Effector memory CD8-positive, alpha-beta T cell (primary cell): ENCODE data around the gene ADAMTS2.

Experiments used
- ATAC-seq: fragments of 150-1000 bp; cut with Tn5 transposase; replicated peaks from 2 replicates; pipeline ENCODE4 v1.10.0; 2021; ENCODE audit warnings: mild to moderate bottlenecking, moderate library complexity
- DNase-seq, 3 experiments: peaks; one replicate each; pipeline ENCODE4 v3.0.0; 2021
- H3K27ac Mint-ChIP-seq, 2 donors: one replicate each; pipeline ENCODE4 v1.8.0; 2022; ENCODE audit warnings: mild to moderate bottlenecking in 2 of 2, mixed read lengths in 2 of 2, moderate library complexity in 2 of 2
- H3K27me3 Mint-ChIP-seq, 2 donors: one replicate each; pipeline ENCODE4 v1.8.0; 2022; ENCODE audit warnings: mixed read lengths in 2 of 2
- H3K36me3 Mint-ChIP-seq: one replicate; pipeline ENCODE4 v1.8.0; 2022; ENCODE audit warnings: mild to moderate bottlenecking, moderate library complexity, mixed read lengths; ENCODE audit not compliant: insufficient read depth
- H3K4me1 Mint-ChIP-seq, 2 donors: one replicate each; pipeline ENCODE4 v1.8.0; 2022; ENCODE audit warnings: low read depth in 2 of 2, mixed read lengths in 2 of 2
- H3K4me3 Mint-ChIP-seq, 2 donors: one replicate each; pipeline ENCODE4 v1.8.0; 2022; ENCODE audit warnings: mild to moderate bottlenecking in 2 of 2, mixed read lengths in 2 of 2, moderate library complexity in 2 of 2
- H3K9me3 Mint-ChIP-seq, 2 donors: one replicate each; pipeline ENCODE4 v1.8.0; 2022; ENCODE audit warnings: mixed read lengths in 2 of 2

Gene ADAMTS2

DNA sequence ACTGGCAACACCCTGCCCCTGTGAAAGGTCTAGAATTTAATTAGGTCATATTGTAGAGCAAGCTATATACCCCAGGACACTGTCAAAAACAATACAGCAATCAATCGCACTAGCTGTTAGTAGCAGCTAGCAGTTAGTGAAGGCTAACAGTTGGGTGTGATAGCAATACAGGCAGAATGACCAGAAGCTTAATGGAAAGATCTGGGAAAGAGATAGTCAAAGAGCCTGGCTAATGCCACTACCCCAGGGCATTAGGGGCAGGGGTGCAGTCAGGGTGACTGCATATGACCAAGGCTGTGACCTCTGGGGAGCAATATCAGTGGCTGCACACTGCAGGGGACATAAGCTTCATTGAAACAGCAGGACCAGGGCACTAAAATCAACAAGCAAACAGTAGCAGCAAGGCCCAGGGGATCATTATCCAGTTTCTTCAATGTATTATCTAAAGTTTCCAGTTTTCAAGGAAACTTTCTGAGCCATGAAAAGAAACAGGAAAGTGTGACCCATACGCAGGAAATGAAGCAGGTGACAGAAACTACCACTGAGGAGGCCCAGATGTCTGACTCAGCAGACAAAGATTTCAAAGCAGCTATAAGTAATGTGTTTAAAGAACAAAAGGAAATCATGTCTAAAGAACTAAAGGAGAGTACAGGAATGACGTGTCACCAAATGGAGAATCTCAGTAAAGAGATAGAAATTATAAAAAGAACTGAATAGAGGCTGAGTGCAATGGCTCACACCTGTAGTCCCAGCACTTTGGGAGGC, 202.6 kb downstream of the ADAMTS2 start:
- no peaks in the 10 kb centered on the region for H3K27me3 Mint-ChIP-seq
- H3K4me1 Mint-ChIP-seq, result peaks cover 0 to 2% of the 10 kb centered on the region in 2 donors
- no peaks in the 10 kb centered on the region for H3K9me3 Mint-ChIP-seq
- DNase-seq, result no peak
- no peak overlapping the region for H3K4me3 Mint-ChIP-seq
- no peak overlapping the region for H3K27ac Mint-ChIP-seq
- no peak for ATAC-seq
- H3K36me3 Mint-ChIP-seq, result no peaks in the 10 kb centered on the region

DNA sequence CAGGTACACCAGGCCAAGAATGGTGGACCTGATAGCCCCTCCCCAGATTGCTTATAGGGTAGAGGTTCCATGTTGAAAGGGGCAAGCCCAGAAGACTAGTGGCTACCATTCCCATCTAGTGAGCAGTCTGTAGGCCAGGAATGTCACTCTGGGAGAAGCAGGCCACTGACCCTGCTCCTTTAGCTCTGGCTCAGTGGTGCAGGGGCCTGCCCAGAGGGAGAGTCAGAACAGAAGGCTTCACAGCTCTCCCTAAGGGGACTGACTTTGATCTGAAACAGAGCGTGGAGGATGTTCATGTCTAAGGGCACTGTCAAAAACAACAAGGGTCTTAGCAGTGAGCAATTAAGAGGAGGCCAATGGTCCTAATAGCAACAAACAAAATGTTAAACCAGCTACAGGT, 203.4 kb downstream of the ADAMTS2 start:
- DNase-seq, result no peak
- ATAC-seq, result no peak
- peaks cover 0 to 2% of the 10 kb centered on the region in 2 donors for H3K4me1 Mint-ChIP-seq
- H3K9me3 Mint-ChIP-seq, result no peaks in the 10 kb centered on the region
- no peak overlapping the region for H3K4me3 Mint-ChIP-seq
- no peak overlapping the region for H3K27ac Mint-ChIP-seq
- no peaks in the 10 kb centered on the region for H3K36me3 Mint-ChIP-seq
- no peaks in the 10 kb centered on the region for H3K27me3 Mint-ChIP-seq

DNA sequence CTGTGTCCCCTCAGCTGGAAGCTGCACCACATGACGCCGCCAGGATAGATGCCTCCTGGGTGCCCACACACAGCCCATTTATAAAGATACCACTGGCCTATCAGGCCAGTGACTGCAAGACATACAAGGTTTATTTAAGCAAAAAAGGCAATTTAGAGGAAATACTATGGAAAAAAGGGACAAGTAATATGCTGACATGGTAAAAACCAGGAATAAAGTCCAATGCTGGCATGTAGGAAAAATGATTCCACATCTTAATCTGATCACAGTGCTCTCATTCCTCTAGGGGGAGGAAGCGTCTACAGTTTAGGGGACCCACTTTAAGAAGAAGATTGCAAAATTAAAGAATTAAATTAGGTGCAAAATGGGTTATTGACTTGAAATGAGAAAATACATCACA, 205.0 kb downstream of the ADAMTS2 start:
- no peak for ATAC-seq
- Mint-ChIP-seq H3K27ac (no peak overlapping the region), H3K4me1 (peaks cover 0 to 2% of the 10 kb centered on the region in 2 donors)

DNA sequence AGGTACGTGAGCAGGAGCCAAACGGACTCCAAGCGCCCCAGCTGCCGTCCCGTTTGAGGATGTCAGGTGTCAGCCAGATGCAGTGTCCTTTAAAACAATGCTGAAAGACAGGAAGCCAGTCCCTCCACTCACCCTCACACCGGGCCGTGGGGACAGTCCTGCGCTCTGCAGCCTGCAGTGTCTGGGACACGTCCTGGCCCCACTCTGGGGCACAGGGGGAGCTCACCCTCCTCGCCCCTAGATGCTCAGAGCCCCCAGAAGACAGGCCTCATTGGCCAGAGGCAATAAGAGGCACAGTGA, 205.4 kb downstream of the ADAMTS2 start:
- H3K27ac Mint-ChIP-seq, result no peak overlapping the region
- no peaks in the 10 kb centered on the region for H3K27me3 Mint-ChIP-seq
- ATAC-seq (no peak), DNase-seq (no peak)
- H3K36me3 Mint-ChIP-seq, result no peaks in the 10 kb centered on the region
- peaks cover 0 to 2% of the 10 kb centered on the region in 2 donors for H3K4me1 Mint-ChIP-seq
- H3K9me3 Mint-ChIP-seq, result no peaks in the 10 kb centered on the region
- no peak overlapping the region for H3K4me3 Mint-ChIP-seq

More for the DNA sequence above, 205.0 kb downstream of the ADAMTS2 start:
- Mint-ChIP-seq H3K4me3 (no peak overlapping the region), H3K27me3 (no peaks in the 10 kb centered on the region), H3K9me3 (no peaks in the 10 kb centered on the region), H3K36me3 (no peaks in the 10 kb centered on the region)
- DNase-seq, result no peak

DNA sequence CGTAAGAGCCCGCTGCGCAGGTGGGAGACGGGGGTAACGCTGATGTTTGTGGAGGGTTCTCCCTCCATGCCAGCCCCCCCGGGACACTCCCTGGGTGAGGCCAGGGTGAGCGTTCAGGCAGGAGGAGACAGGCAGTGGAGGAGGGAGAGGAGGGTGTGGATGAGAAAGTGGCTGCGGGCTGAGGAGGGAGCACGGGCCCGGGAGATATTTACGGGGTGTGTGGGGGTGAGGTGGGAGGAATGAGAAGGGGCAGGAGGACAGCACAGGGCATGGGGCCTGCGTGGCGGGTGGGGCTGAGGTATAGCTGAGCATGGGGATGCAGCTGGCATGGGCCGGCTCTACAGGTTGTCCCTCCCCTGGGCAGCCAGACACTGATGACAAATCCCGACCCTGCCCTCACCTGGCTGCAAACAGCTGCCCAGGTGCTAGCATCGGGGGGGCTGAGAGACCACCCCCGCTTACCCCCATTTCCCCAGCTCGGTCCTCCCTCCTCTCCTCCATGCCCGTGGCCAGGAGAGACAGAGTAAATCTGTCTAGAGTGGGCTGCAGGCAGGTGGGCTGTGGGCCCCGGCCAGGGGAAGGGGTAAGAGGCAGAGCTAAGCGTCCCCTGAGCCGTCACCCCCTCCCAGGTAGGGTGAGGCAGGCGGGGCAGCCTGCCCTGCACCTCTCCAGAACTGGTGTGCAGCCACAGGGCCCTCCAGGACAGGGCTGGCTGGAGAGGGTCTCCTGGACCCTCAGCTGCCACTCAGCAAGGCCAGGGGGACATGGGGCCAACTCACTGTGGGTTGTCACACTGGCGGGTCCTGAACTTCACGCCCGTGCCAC, 205.9 kb downstream of the ADAMTS2 start:
- Mint-ChIP-seq H3K27ac (no peak overlapping the region), H3K36me3 (no peaks in the 10 kb centered on the region), H3K4me3 (no peak overlapping the region), H3K9me3 (no peaks in the 10 kb centered on the region), H3K27me3 (no peaks in the 10 kb centered on the region), H3K4me1 (peaks cover 0 to 2% of the 10 kb centered on the region in 2 donors)
- DNase-seq (no peak), ATAC-seq (no peak)

DNA sequence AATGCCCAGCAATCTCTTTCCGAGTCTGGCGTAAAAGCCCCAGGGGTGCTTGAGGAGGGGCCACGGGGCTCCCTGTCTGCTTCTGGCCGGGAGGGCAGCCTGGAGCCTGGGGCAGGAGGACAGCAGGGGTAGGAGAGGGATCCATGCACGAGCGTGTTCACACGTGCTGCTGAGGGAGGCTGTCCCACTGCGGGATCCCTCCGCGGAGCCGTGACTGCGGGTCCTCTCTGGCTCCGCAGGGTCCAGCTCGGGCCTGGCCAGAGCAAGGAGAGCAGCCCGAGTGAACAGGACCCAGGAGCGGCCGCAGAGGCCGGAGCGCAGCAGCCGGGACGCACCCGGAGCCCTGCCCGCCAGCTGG, 206.7 kb downstream of the ADAMTS2 start:
- Mint-ChIP-seq H3K4me1 (peaks cover 0 to 2% of the 10 kb centered on the region in 2 donors), H3K27me3 (no peaks in the 10 kb centered on the region), H3K4me3 (no peak overlapping the region), H3K36me3 (no peaks in the 10 kb centered on the region), H3K9me3 (no peaks in the 10 kb centered on the region), H3K27ac (no peak overlapping the region)
- DNase-seq (no peak), ATAC-seq (no peak)

DNA sequence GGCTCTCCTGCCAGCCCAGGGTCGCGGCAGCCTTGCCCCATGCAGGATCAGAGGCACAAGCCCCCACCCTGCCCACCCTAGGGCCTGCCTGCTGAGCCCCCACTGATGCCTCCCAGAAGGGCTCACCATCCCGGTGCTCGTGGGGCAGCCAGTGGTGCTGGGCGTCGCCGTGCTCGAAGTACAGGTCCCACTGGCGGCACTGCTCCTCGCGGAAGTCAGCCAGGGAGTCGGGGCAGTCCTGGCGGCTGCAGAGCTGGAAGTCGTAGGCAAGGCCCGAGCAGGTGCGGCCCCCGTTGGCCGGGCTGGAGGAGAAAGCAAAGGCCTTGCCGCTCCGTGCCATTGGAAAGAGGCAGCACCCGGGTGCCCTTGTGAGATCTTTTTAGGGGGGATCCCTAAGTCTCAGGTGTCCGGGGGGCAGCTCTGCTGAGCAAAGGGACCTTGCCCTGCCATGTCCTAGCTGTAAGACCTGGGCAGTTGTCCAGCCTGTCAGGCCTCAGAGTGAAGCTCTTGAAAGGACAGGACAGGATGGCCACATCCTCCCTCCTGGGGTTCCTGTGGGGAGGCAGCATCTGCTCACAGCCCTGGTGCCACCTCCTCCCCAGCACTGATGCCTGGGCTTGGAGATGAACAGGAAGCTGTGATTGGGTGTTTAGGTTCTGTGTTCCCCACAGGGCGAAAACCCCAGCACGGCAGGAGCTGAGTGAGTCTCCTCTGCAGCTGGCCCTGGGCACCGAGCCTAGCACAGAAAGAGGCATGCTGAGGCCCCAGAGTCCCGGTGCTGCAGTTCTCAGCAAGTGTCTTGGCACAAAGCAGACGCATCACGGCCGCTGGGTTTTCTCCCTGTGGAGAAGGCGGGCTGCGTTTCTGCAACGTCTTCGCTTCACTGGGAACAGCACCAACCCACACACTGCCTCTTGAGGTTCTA, 207.4 kb downstream of the ADAMTS2 start:
- DNase-seq (no peak), ATAC-seq (no peak)
- H3K4me3 Mint-ChIP-seq, result no peak overlapping the region
- H3K9me3 Mint-ChIP-seq, result no peaks in the 10 kb centered on the region
- peaks cover 0 to 2% of the 10 kb centered on the region in 2 donors for H3K4me1 Mint-ChIP-seq
- H3K27ac Mint-ChIP-seq, result no peak overlapping the region
- no peaks in the 10 kb centered on the region for H3K36me3 Mint-ChIP-seq
- H3K27me3 Mint-ChIP-seq, result no peaks in the 10 kb centered on the region

DNA sequence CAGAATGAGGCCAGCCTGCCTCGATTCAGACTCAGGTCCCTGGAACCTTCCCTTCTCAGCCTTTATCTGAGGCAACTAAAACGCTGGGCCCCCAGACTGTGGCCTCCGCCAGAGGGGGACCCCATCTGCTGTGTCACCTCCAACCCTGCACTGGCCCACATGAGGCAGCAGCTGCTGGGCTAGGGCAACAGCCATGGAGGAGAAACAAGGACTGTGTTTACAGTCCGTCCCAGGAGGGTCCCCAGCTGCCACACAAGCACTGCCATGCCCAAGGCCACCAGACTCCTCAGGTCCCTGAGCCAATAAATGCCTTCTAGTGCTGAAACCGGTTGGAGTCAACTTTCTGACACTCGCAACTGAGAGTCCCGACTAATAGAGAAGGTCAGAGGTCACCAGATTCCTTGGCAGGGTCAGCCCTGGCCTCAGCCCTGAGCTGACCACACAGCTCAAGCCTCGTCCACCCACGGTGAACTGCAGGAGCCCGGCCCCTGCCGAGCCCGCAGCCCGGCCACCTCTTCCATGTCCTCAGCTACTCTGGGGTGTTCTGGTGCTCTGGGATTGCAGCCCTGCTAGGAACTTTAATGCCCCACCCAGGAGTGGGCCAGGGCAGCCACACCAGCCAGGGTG, 208.1 kb downstream of the ADAMTS2 start:
- DNase-seq, result no peak
- ATAC-seq, result no peak
- no peak overlapping the region for H3K27ac Mint-ChIP-seq
- H3K4me1 Mint-ChIP-seq, result no peaks in the 10 kb centered on the region
- no peak overlapping the region for H3K4me3 Mint-ChIP-seq
- no peaks in the 10 kb centered on the region for H3K9me3 Mint-ChIP-seq
- H3K36me3 Mint-ChIP-seq, result no peaks in the 10 kb centered on the region
- no peaks in the 10 kb centered on the region for H3K27me3 Mint-ChIP-seq

DNA sequence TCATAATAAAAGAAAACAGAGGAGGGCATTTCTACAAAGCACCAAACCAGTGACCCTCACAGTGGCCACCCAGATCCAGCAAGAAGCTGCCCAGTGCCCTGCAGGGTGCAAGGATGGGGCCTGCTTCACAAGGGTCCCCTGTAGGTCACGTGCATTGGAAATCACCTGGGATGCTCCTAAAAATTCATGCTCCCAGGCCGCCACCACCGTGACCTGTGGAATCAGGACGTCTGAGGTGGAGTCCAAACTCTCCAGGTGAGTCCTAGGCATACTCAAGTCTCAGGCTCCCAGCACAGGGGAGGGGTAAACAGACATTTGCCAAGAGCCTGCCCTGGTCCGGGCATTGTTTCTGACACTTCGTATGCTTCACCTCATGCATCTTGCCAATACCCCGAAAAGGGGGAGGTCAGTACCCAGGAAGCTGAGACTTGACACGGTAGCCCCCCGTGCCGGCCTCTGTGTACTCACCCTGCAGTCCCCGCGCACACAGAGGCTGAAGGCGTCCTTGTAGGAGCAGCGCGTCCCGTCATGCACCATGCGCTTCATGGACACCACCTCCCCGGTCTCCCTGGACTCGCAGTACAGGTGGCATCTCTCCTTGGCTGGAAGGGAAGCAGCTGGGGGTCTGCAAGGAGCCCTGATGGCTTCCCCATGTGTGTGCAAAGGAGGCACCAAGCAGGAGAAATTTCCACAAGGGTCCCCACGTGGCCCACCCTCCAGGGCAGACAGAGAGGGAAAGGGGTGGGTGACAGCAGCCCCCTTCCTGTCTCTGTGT, 209.6 kb downstream of the ADAMTS2 start:
- no peak overlapping the region for H3K4me3 Mint-ChIP-seq
- DNase-seq (no peak), ATAC-seq (no peak)
- H3K4me1 Mint-ChIP-seq, result no peaks in the 10 kb centered on the region
- H3K9me3 Mint-ChIP-seq, result no peaks in the 10 kb centered on the region
- no peak overlapping the region for H3K27ac Mint-ChIP-seq
- no peaks in the 10 kb centered on the region for H3K36me3 Mint-ChIP-seq
- no peaks in the 10 kb centered on the region for H3K27me3 Mint-ChIP-seq

DNA sequence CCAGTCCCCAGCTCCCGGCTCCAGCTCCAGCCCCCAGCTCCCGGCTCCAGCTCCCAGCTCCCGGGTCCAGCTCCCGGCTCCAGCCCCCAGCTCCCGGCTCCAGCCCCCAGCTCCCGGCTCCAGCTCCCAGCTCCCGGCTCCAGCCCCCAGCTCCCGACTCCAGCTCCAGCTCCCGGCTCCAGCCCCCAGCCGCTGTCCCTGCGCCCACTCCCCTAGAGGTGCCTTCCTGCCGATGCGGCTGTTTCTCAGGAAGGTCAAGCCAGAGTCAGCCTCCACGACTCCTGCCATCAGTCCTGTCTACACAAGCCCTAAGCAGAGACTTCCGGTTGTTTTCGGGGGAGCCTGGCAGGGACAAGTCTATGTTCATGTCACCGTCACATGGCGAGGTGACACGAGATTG, 210.3 kb downstream of the ADAMTS2 start:
- no peaks in the 10 kb centered on the region for H3K4me1 Mint-ChIP-seq
- no peaks in the 10 kb centered on the region for H3K36me3 Mint-ChIP-seq
- ATAC-seq (no peak), DNase-seq (no peak)
- H3K4me3 Mint-ChIP-seq, result no peak overlapping the region
- no peaks in the 10 kb centered on the region for H3K9me3 Mint-ChIP-seq
- H3K27ac Mint-ChIP-seq, result no peak overlapping the region
- H3K27me3 Mint-ChIP-seq, result peaks cover 0 to 2% of the 10 kb centered on the region in 2 donors

DNA sequence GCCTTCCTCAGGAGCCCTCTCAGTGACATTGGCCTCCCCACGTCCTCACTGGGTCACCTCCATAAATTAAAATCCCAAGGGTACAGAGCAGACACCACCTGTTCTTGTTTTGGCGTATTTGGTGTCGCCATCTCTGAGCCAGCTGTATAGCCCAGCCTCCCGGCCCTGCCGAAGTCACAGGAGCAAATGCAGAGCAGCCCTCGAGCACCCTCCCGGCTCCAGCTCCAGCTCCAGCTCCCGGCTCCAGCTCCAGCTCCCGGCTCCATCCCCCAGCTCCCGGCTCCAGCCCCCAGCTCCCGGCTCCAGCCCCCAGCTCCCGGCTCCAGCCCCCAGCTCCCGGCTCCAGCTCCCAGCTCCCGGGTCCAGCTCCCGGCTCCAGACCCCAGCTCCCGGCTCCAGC, 210.8 kb downstream of the ADAMTS2 start:
- no peak for DNase-seq
- ATAC-seq, result no peak
- H3K4me1 Mint-ChIP-seq, result peaks cover 0 to 2% of the 10 kb centered on the region in 2 donors
- no peak overlapping the region for H3K4me3 Mint-ChIP-seq
- no peaks in the 10 kb centered on the region for H3K36me3 Mint-ChIP-seq
- no peak overlapping the region for H3K27ac Mint-ChIP-seq
- no peaks in the 10 kb centered on the region for H3K9me3 Mint-ChIP-seq
- peaks cover 0 to 7% of the 10 kb centered on the region in 2 donors for H3K27me3 Mint-ChIP-seq

DNA sequence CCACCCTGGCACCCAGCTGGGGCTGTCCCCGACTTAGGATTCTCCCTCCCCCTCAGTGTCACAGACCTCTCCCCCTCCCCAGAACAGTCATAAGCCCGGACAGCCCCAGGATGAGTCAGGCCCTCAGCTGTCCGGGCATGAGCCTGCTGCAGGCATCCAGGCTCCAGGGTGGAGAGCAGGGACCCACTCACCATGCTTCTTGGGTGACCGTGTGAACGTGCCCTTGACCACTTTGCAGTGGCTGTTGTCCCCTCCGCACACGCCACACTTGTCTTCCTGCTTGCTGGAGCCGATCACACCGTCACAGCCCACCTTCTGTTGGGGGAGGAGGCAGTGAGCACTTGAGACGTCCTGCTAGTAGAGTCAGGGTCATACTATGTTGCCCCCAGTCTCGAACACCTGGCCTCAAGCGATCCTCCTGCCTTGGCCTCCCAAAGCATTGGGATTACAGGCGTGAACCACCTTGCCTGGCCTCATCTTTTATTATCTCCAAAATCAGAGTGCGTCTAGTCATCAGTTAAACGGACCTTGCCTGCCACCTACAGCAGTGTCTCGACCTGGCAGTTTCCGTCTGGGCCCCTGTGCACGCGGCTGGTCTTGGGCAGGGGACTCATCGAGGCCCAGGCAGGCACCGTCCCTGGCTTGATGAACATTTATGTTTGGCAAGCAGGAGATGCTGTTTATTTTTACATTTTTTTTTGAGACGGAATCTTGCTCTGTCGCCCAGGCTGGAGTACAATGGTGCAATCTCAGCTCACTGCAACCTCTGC, 212.5 kb downstream of the ADAMTS2 start:
- Mint-ChIP-seq H3K9me3 (no peaks in the 10 kb centered on the region), H3K4me1 (peaks cover 0 to 2% of the 10 kb centered on the region in 2 donors), H3K36me3 (no peaks in the 10 kb centered on the region), H3K27ac (no peak overlapping the region), H3K4me3 (no peak overlapping the region), H3K27me3 (peaks cover 0 to 14% of the 10 kb centered on the region in 2 donors)
- DNase-seq, result no peak
- ATAC-seq, result no peak
